Body of pancreas (tissue), 4 donors: ENCODE results near the gene HPS5.

ENCODE experiments used
- CTCF ChIP-seq, 7 experiments: fragments of 450-650 bp in 4 of 7; fragments of 200-600 bp in 3 of 7; sonication (generic) in 3 of 7; IDR thresholded peaks; one replicate each; pipeline ENCODE4 v1.5.1; 2016 to 2019; ENCODE audit warnings: antibody characterized with exemption in 7 of 7
- POLR2A ChIP-seq, 3 donors: fragments of 450-650 bp; IDR thresholded peaks; one replicate each; pipeline ENCODE4 v1.6.1; 2016; ENCODE audit warnings: antibody characterized with exemption in 3 of 3, mild to moderate bottlenecking in 2 of 3

- TF ChIP-seq CTCF (IDR thresholded peaks at IDR 0.05) (no peak), POLR2A (IDR thresholded peaks at IDR 0.05) (no peak)
Measured at GRCh38 chr11:18264677-18265555, 57.0 kb downstream of the HPS5 start.
